Right lobe of liver (tissue), 4 donors: ENCODE measurements around the gene GBE1.

Experiments
- POLR2A ChIP-seq: fragments of 450-650 bp; IDR thresholded peaks from one replicate; pipeline ENCODE4 v1.6.1; 2017; ENCODE audit warnings: antibody characterized with exemption, mild to moderate bottlenecking
- TF ChIP-seq, protein P1 (sequence below), 4 donors: fragments of 200-600 bp in 3 of 4; fragments of 450-650 bp in 1 of 4; IDR thresholded peaks; one replicate each; pipeline versions ENCODE4 v1.5.1 to v1.8.0; 2016 to 2022; ENCODE audit warnings: antibody characterized with exemption in 4 of 4, mild to moderate bottlenecking in 2 of 4
- donor health status: DM: no; HTN: no; CAD: no.
- donor health status: DM: no; HTN: no; CAD: no.
- donor health status: DM: no; HTN: yes; CAD: no.

DNA sequence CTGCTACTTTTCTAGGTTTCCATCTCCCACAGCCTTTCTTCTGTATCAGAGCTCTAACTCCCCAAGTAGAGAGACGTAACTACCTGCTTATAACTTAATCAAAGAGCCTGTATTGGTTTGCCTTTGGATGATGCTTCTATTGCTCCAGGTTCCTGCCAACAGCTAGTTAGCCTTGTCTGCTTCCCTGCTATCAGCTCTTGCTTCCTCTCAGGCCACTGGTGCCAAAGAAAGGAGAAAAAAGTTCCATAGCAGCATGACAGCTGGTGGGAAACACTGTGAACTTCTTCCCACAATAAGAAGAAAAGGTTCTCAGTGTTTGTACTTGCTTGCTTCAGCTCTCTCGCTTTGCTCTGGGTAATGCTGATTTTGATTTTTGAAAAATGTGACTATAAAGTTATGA is 206.6 kb downstream of the GBE1 start:
- TF ChIP-seq, protein P1, sequence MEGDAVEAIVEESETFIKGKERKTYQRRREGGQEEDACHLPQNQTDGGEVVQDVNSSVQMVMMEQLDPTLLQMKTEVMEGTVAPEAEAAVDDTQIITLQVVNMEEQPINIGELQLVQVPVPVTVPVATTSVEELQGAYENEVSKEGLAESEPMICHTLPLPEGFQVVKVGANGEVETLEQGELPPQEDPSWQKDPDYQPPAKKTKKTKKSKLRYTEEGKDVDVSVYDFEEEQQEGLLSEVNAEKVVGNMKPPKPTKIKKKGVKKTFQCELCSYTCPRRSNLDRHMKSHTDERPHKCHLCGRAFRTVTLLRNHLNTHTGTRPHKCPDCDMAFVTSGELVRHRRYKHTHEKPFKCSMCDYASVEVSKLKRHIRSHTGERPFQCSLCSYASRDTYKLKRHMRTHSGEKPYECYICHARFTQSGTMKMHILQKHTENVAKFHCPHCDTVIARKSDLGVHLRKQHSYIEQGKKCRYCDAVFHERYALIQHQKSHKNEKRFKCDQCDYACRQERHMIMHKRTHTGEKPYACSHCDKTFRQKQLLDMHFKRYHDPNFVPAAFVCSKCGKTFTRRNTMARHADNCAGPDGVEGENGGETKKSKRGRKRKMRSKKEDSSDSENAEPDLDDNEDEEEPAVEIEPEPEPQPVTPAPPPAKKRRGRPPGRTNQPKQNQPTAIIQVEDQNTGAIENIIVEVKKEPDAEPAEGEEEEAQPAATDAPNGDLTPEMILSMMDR (IDR thresholded peaks at IDR 0.05) = no peak
- TF ChIP-seq POLR2A = no peak
